Measurements from ENCODE around the gene RPS6KA6.

Gene RPS6KA6

DNA sequence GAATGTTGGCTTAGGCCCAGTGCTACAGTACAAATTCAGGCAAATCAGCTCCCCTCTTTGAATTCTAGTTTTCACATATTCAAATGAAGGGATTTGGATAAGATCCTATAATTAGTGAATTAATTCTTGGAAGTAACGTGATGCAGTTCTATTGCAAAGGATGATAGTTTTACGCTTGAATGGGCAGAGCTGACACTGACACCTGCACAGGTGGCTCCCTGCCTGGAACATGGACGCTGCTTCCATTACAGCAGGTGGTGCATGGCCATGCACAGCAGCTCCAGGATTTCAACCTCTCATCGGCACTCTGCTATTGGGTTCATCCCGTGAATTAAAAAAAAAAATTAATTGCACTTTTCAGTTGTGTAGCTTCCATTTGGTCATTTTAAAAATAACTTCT, 28.4 kb upstream of the RPS6KA6 start:
- H3K4me3 ChIP-seq (ENCODE audit: low read depth, low read length) = no peak overlapping the region
- TF ChIP-seq, protein P1, sequence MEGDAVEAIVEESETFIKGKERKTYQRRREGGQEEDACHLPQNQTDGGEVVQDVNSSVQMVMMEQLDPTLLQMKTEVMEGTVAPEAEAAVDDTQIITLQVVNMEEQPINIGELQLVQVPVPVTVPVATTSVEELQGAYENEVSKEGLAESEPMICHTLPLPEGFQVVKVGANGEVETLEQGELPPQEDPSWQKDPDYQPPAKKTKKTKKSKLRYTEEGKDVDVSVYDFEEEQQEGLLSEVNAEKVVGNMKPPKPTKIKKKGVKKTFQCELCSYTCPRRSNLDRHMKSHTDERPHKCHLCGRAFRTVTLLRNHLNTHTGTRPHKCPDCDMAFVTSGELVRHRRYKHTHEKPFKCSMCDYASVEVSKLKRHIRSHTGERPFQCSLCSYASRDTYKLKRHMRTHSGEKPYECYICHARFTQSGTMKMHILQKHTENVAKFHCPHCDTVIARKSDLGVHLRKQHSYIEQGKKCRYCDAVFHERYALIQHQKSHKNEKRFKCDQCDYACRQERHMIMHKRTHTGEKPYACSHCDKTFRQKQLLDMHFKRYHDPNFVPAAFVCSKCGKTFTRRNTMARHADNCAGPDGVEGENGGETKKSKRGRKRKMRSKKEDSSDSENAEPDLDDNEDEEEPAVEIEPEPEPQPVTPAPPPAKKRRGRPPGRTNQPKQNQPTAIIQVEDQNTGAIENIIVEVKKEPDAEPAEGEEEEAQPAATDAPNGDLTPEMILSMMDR (IDR thresholded peaks at IDR 0.05; ENCODE audit: low read depth, low read length) = no peak

DNA sequence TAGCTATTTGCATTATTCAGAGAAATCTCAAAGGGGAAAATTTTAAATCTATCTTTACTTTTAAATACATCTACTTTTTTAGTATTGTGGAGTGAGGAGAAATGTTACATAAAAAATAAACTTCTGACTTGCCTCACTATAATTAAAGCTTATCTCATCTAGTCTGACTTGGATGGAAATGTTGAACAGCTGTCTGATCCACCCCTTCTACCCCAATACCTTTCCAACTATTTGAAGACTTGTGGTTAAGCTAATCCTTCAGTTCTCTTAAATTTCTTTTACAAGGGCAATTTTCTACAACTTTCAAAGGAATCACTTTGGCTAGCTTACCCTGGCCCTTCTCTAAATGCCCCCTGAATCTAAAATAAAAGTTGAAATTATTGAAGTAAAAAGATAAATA, 17.3 kb upstream of the RPS6KA6 start:
- TF ChIP-seq, protein P1 (IDR thresholded peaks at IDR 0.05; ENCODE audit: low read depth, low read length) = no peak
- no peak overlapping the region for H3K4me3 ChIP-seq (ENCODE audit: low read depth, low read length)

DNA sequence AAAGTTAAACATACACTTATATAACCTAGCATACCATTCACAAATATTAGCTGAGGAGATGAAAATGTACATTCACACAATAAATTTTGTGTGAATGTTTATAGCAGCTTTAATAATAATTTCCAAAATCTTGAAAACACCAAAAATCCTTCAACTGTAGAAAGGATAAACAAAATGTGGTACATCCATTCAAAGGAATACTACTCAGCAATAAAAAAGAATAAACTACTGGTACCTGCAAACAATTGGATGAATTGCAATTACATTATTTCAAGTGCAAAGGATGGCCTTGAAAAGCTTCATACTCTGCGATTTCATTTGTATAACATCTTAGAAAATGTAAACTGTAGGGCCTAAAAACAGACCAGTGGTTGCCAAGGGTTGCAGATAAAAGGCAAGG, 11.7 kb upstream of the RPS6KA6 start:
- TF ChIP-seq, protein P1 (IDR thresholded peaks at IDR 0.05; ENCODE audit: low read depth, low read length) = no peak
- H3K4me3 ChIP-seq (ENCODE audit: low read depth, low read length) = no peak overlapping the region

- TF ChIP-seq, protein P1 (IDR thresholded peaks at IDR 0.05; ENCODE audit: low read depth, low read length) = no peak
- H3K4me3 ChIP-seq (ENCODE audit: low read depth, low read length) = no peak overlapping the region
These were observed 9.6 kb upstream of the RPS6KA6 start for GRCh38 chrX:84197550-84197949.

GRCh38 chrX:84192006-84192405, 4.0 kb upstream of the RPS6KA6 start:
- no peak overlapping the region for H3K4me3 ChIP-seq (ENCODE audit: low read depth, low read length)
- TF ChIP-seq, protein P1 (IDR thresholded peaks at IDR 0.05; ENCODE audit: low read depth, low read length) = no peak

DNA sequence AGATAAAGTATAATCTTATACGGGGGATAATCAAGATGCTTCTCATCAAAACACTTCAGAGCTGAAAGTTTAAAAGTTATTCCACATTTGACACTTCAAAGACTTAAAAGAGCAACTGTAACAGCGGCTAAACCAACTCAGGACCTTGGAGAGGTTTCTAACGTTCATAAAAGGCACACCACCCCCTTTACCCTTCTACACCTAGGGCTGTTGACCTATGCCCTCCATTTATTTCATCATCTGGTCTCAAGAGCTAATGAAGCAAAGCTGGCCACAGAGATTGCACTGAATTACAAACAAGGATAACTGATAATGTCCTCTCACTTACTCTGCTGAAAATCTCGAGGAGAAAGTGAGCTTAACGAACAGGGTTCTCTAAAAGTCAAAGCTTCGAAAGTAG, 1.1 kb upstream of the RPS6KA6 start:
- TF ChIP-seq, protein P1 (IDR thresholded peaks at IDR 0.05; ENCODE audit: low read depth, low read length) = no peak
- no peak overlapping the region for H3K4me3 ChIP-seq (ENCODE audit: low read depth, low read length)

DNA sequence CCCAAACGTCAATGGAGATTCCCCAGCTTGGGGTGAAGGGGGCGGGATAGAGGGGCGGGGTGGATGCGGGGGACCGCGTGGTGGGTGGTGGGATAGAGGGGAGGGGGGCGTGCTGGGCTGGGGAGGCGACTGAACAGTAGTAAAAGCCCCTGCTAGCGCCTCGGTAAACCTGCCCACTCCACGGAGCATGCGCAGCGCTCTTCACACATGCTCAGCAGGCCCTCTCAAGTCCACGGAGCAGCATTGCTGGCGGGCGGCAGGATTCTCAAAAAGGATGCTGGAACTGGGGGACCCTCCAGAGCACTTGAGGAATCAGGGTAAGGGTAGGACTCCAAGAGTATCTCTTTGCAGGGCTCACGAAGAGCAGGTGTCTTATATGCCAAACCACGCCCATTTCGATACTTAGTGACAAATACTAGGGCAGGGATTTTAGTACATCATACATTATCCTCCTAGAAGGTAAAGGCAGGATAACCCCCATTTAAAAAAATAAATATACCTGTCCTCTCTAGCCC, 378 bp upstream of the RPS6KA6 start:
- H3K4me3 ChIP-seq (ENCODE audit: low read depth, low read length) = peak overlapping the region; percentile 66

More for the DNA sequence above, 378 bp upstream of the RPS6KA6 start:
- TF ChIP-seq, protein P1 (IDR thresholded peaks at IDR 0.05; ENCODE audit: low read depth, low read length) = no peak
